ENCODE data around the gene LHFPL6. TPM values are rescaled to one million over a fixed set of nuclear protein-coding genes. Genes with fewer than 3 reads are reported as not detected.

LHFPL6 gene
- total RNA-seq, 1 experiment from 2014 or later: 25.7 TPM

- no peak overlapping the region for H3K4me3 ChIP-seq (ENCODE audit: low read depth in 2 of 2, low read length in 2 of 2)
- ChIA-PET CTCF (no interaction called here), POLR2A (no interaction called here)
- H3K27ac ChIP-seq (ENCODE audit: low read length): no peak overlapping the region
- H3K4me1 ChIP-seq (ENCODE audit: control insufficient read depth, insufficient read depth, low read length): no peaks in the 10 kb centered on the region
- in situ Hi-C loops (cut with HindIII; ENCODE audit: low pct_unique_long_range_greater_than_20kb, low sequenced_read_pairs) (no loop called here), intact Hi-C loops (cut with micrococcal nuclease; ENCODE audit: unreplicated experiment) (no loop called here)
- TF ChIP-seq POLR2AphosphoS5 (IDR thresholded peaks at IDR 0.05; ENCODE audit: low read depth, low read length) (no peak), SIN3A (IDR thresholded peaks at IDR 0.05; ENCODE audit: borderline replicate concordance, insufficient read depth, low read depth, low read length) (no peak), TCF7L2 (IDR thresholded peaks at IDR 0.05; ENCODE audit: low read depth, low read length) (no peak), REST (IDR thresholded peaks at IDR 0.05; ENCODE audit: insufficient read depth in 1 of 2, low read depth in 2 of 2, low read length in 1 of 2) (no peak), CTCF (IDR thresholded peaks at IDR 0.05) (no peak)
- H3K9me3 ChIP-seq (ENCODE audit: control insufficient read depth, insufficient read depth, low read depth, low read length): no peaks in the 10 kb centered on the region
- H3K36me3 ChIP-seq (ENCODE audit: control insufficient read depth, insufficient read depth, low read length): no peaks in the 10 kb centered on the region
- ATAC-seq: no peak
- DNase-seq (ENCODE audit: low read depth, low spot score): no peak
- no peaks in the 10 kb centered on the region for H3K27me3 ChIP-seq (ENCODE audit: control insufficient read depth, insufficient read depth, low read length)
- BruUV-seq (replicated peaks): no TSS peak
Observed at GRCh38 chr13:39455521-39456175, 147.3 kb downstream of the LHFPL6 start.

- intact Hi-C loops (cut with micrococcal nuclease; ENCODE audit: unreplicated experiment) (no loop called here), in situ Hi-C loops (cut with HindIII; ENCODE audit: low pct_unique_long_range_greater_than_20kb, low sequenced_read_pairs) (no loop called here)
- no peak overlapping the region for H3K27ac ChIP-seq (ENCODE audit: low read length)
- no peaks in the 10 kb centered on the region for H3K9me3 ChIP-seq (ENCODE audit: control insufficient read depth, insufficient read depth, low read depth, low read length)
- H3K27me3 ChIP-seq (ENCODE audit: control insufficient read depth, insufficient read depth, low read length): no peaks in the 10 kb centered on the region
- TF ChIP-seq POLR2AphosphoS5 (IDR thresholded peaks at IDR 0.05; ENCODE audit: low read depth, low read length): no peak
- TF ChIP-seq TCF7L2 (IDR thresholded peaks at IDR 0.05; ENCODE audit: low read depth, low read length): no peak
- TF ChIP-seq CTCF (IDR thresholded peaks at IDR 0.05): no peak
- TF ChIP-seq SIN3A (IDR thresholded peaks at IDR 0.05; ENCODE audit: borderline replicate concordance, insufficient read depth, low read depth, low read length): no peak
- TF ChIP-seq REST (IDR thresholded peaks at IDR 0.05; ENCODE audit: insufficient read depth in 1 of 2, low read depth in 2 of 2, low read length in 1 of 2): no peak
- H3K4me3 ChIP-seq (ENCODE audit: low read depth in 2 of 2, low read length in 2 of 2): no peak overlapping the region
- no peaks in the 10 kb centered on the region for H3K4me1 ChIP-seq (ENCODE audit: control insufficient read depth, insufficient read depth, low read length)
- ChIA-PET CTCF (interaction anchor here (0.6 kb wide), 1 partner anchor 129 kb away, joined by 4 read pairs; no protein-coding TSS in a partner anchor), POLR2A (no interaction called here)
- no peaks in the 10 kb centered on the region for H3K36me3 ChIP-seq (ENCODE audit: control insufficient read depth, insufficient read depth, low read length)
- ATAC-seq (no peak), DNase-seq (ENCODE audit: low read depth, low spot score) (no peak)
- no TSS peak for BruUV-seq (replicated peaks)
Observed at GRCh38 chr13:39452834-39453233, 150.2 kb downstream of the LHFPL6 start.

Measured in Panc1 (cell line).